Lung (tissue), 16 donors: ENCODE data around the gene KCTD12. TPM values are rescaled to one million over a fixed set of nuclear protein-coding genes. Genes with fewer than 3 reads are reported as not detected.

Experiments used
- ATAC-seq: fragments of 200-7000 bp; cut with Tn5 transposase; one replicate; pipeline ENCODE4 v1.9.1; 2020; ENCODE audit warnings: moderate number of reproducible peaks; ENCODE audit not compliant: insufficient read depth, low FRiP score
- DNase-seq, 3 donors: peaks; one replicate each; pipeline ENCODE4 v3.0.0-alpha.2; 2013 to 2017
- H3K27ac ChIP-seq, 2 donors: one replicate each; pipeline ENCODE4 v1.5.1; 2013; ENCODE audit warnings: mild to moderate bottlenecking in 2 of 2, moderate library complexity in 2 of 2, control low read depth in 1 of 2, inconsistent platforms in 1 of 2, low read depth in 1 of 2, low read length in 1 of 2
- H3K27me3 ChIP-seq, 3 donors: one replicate each; pipeline ENCODE4 v1.5.1; 2013; ENCODE audit warnings: low read length in 2 of 3; ENCODE audit not compliant: control insufficient read depth in 3 of 3, insufficient read depth in 3 of 3
- H3K36me3 ChIP-seq, 4 donors: one replicate each; pipeline ENCODE4 v1.5.1; 2013; ENCODE audit warnings: low read length in 4 of 4, mild to moderate bottlenecking in 1 of 4, moderate library complexity in 1 of 4; ENCODE audit not compliant: control insufficient read depth in 4 of 4, insufficient read depth in 4 of 4
- H3K4me1 ChIP-seq, 5 donors: one replicate each; pipeline ENCODE4 v1.5.1; 2013; ENCODE audit warnings: low read length in 5 of 5, mild to moderate bottlenecking in 2 of 5, moderate library complexity in 1 of 5; ENCODE audit not compliant: control insufficient read depth in 5 of 5, insufficient read depth in 5 of 5
- H3K4me3 ChIP-seq: one replicate; pipeline ENCODE4 v1.5.1; 2013; ENCODE audit warnings: mild to moderate bottlenecking, control low read depth, moderate library complexity
- H3K9ac ChIP-seq, 2 donors: one replicate each; pipeline ENCODE4 v1.5.1; 2013; ENCODE audit warnings: low read length in 2 of 2, control low read depth in 1 of 2; ENCODE audit not compliant: insufficient read depth in 1 of 2
- H3K9me3 ChIP-seq, 4 donors: one replicate each; pipeline ENCODE4 v1.5.1; 2013; ENCODE audit warnings: low read length in 3 of 4, mild to moderate bottlenecking in 1 of 4, moderate library complexity in 1 of 4; ENCODE audit not compliant: control insufficient read depth in 4 of 4, insufficient read depth in 3 of 4
- CTCF ChIP-seq: IDR thresholded peaks from 2 replicates; pipeline ENCODE4 v1.5.1; 2012; ENCODE audit warnings: mild to moderate bottlenecking; ENCODE audit errors: control extremely low read depth, extremely low read depth
- WGBS, 2 donors: extraction: QIAGEN DNeasy Blood & Tissue Kit; methylation state at CpG; one replicate each; pipeline ENCODE4 v1.1.7; 2013; 5-methylcytosine and 5-hydroxymethylcytosine counted together
- long read RNA-seq, 5 donors: transcript quantifications; one replicate each; lab custom pipeline, GENCODE V29; 2026
- polyA plus RNA-seq, 2 donors: library from polyadenylated mRNA; stranded (reverse); fragments of 200-250 nt; gene quantifications; one replicate each; pipeline ENCODE4 v1.2.1, GENCODE V29; 2013
- total RNA-seq, 2 donors: library from RNA; depleted of rRNA in 1 of 2; stranded (reverse); fragments of >200 nt in 1 of 2; gene quantifications; one replicate each; pipeline ENCODE4 v1.2.1, GENCODE V29; 2014 to 2021
- donor health status: control.
- donor health status: control.
- donor health status: Bipolar disorder and iron deficiency.
- donor health status: healthy.
- donor health status: DM: yes; HTN: yes; CAD: no.

KCTD12 gene
- total RNA-seq (100 to 1,000 TPM; 140 to 188 TPM), polyA plus RNA-seq (10 to 100 TPM; 26.2 to 63.6 TPM)
- long read RNA-seq, donor 1, full-length matches to known transcripts = 206 of 206 reads
- long read RNA-seq, donor 1, partial matches to known transcripts = 0 of 206 reads
- long read RNA-seq, donor 1, other reads (novel, unspliced or antisense) = 0 of 206 reads
- long read RNA-seq, donor 2, full-length matches to known transcripts = 76 of 76 reads
- long read RNA-seq, donor 2, partial matches to known transcripts = 0 of 76 reads
- long read RNA-seq, donor 2, other reads (novel, unspliced or antisense) = 0 of 76 reads
- long read RNA-seq, donor 3, full-length matches to known transcripts = 132 of 132 reads
- long read RNA-seq, donor 3, partial matches to known transcripts = 0 of 132 reads
- long read RNA-seq, donor 3, other reads (novel, unspliced or antisense) = 0 of 132 reads
- long read RNA-seq, donor 4, full-length matches to known transcripts = 97 of 97 reads
- long read RNA-seq, donor 4, partial matches to known transcripts = 0 of 97 reads
- long read RNA-seq, donor 4, other reads (novel, unspliced or antisense) = 0 of 97 reads
- long read RNA-seq, donor 5, full-length matches to known transcripts = 235 of 235 reads
- long read RNA-seq, donor 5, partial matches to known transcripts = 0 of 235 reads
- long read RNA-seq, donor 5, other reads (novel, unspliced or antisense) = 0 of 235 reads

GRCh38 chr13:76886292-76887075 lies at the start of gene KCTD12:
Gene KCTD12 (minus strand): TSS chr13:76886405. CDS start chr13:76886148, 257 bp downstream.
- Histone ChIP-seq H3K9ac (peak within 1 kb of the TSS; percentile 58 to 83), H3K27ac (peak within 1 kb of the TSS; percentile 92 to 97), H3K36me3 (peaks cover 0 to 13% (median 3%) of the 10 kb centered on the region in 4 donors), H3K9me3 (no peaks in the 10 kb centered on the region), H3K27me3 (no peaks in the 10 kb centered on the region), H3K4me1 (peaks cover 0 to 35% (median 6%) of the 10 kb centered on the region in 5 donors), H3K4me3 (peak within 1 kb of the TSS; percentile 94)
- DNase-seq (peak; percentile 95 to 97 (median 95)), ATAC-seq (peak; percentile 76)
- WGBS, 2 donors = 1% methylated on average over 71 to 83 of the region's 83 CpGs
- TF ChIP-seq CTCF = peak; percentile 2

GRCh38 chr13:76934671-76935070 lies 48.5 kb upstream of the KCTD12 start:
- DNase-seq (peak in 1 of 3 donors; percentile 13), ATAC-seq (no peak)
- Histone ChIP-seq H3K27ac (no peak overlapping the region), H3K9ac (no peak overlapping the region), H3K4me3 (no peak overlapping the region), H3K4me1 (no peaks in the 10 kb centered on the region), H3K27me3 (no peaks in the 10 kb centered on the region), H3K36me3 (no peaks in the 10 kb centered on the region), H3K9me3 (peaks cover 0 to 1% (median 0%) of the 10 kb centered on the region in 4 donors)
- TF ChIP-seq CTCF = no peak
- 100% methylated on average over 1 of the region's 1 CpG for WGBS, 2 donors

- TF ChIP-seq CTCF = no peak
- Histone ChIP-seq H3K27me3 (no peaks in the 10 kb centered on the region), H3K9ac (no peak overlapping the region), H3K4me3 (no peak overlapping the region), H3K9me3 (no peaks in the 10 kb centered on the region), H3K27ac (no peak overlapping the region), H3K4me1 (no peaks in the 10 kb centered on the region), H3K36me3 (no peaks in the 10 kb centered on the region)
- ATAC-seq (no peak), DNase-seq (no peak)
- WGBS, 2 donors = 62 to 79% methylated on average over 4 of the region's 4 CpGs
Observed at GRCh38 chr13:76932076-76932475, 45.9 kb upstream of the KCTD12 start.
